Endodermal cell (in vitro differentiated cells): ENCODE data around the gene CHST11. TPM values are rescaled to one million over a fixed set of nuclear protein-coding genes. Genes with fewer than 3 reads are reported as not detected.

ENCODE experiments used
- DNase-seq: peaks from one replicate; pipeline ENCODE4 v3.0.0-alpha.2; 2017
- H3K27ac ChIP-seq: 2 replicates; pipeline ENCODE4 v1.5.1; 2013; ENCODE audit warnings: mild to moderate bottlenecking, low read depth, low read length, moderate library complexity
- H3K27me3 ChIP-seq: 2 replicates; pipeline ENCODE4 v1.6.1; 2013; ENCODE audit warnings: mild to moderate bottlenecking, low read length, moderate library complexity; ENCODE audit not compliant: insufficient read depth, control insufficient read depth, poor library complexity, severe bottlenecking
- H3K36me3 ChIP-seq: 2 replicates; pipeline ENCODE4 v1.7.0; 2013; ENCODE audit warnings: mild to moderate bottlenecking, low read length, moderate library complexity; ENCODE audit not compliant: control insufficient read depth, insufficient read depth
- H3K4me1 ChIP-seq: one replicate; pipeline ENCODE4 v1.7.0; 2013; ENCODE audit warnings: low read length; ENCODE audit not compliant: control insufficient read depth, insufficient read depth
- H3K4me3 ChIP-seq: 2 replicates; pipeline ENCODE4 v1.5.1; 2013; ENCODE audit warnings: mild to moderate bottlenecking, low read length, moderate library complexity
- H3K9ac ChIP-seq: 2 replicates; pipeline ENCODE4 v1.6.1; 2013; ENCODE audit warnings: mild to moderate bottlenecking, low read length, moderate library complexity; ENCODE audit not compliant: poor library complexity, severe bottlenecking; ENCODE audit errors: extremely low read depth
- H3K9me3 ChIP-seq: 2 replicates; pipeline ENCODE4 v1.6.1; 2013; ENCODE audit warnings: mild to moderate bottlenecking, low read length, moderate library complexity; ENCODE audit not compliant: control insufficient read depth
- H3K27ac Mint-ChIP-seq: 2 replicates; pipeline ENCODE4 v1.8.0; 2020; ENCODE audit warnings: mixed read lengths
- H3K27me3 Mint-ChIP-seq: 2 replicates; pipeline ENCODE4 v1.8.0; 2021; ENCODE audit warnings: mild to moderate bottlenecking, mixed read lengths; ENCODE audit not compliant: insufficient read depth
- H3K36me3 Mint-ChIP-seq: 2 replicates; pipeline ENCODE4 v1.8.0; 2020; ENCODE audit warnings: low read depth, mixed read lengths
- H3K4me1 Mint-ChIP-seq: 2 replicates; pipeline ENCODE4 v1.8.0; 2020; ENCODE audit warnings: mixed read lengths
- H3K4me3 Mint-ChIP-seq: 2 replicates; pipeline ENCODE4 v1.8.0; 2020; ENCODE audit warnings: mild to moderate bottlenecking, moderate library complexity, mixed read lengths
- H3K9me3 Mint-ChIP-seq: 2 replicates; pipeline ENCODE4 v1.8.0; 2020; ENCODE audit warnings: mild to moderate bottlenecking, mixed read lengths
- CTCF ChIP-seq: fragments of 200-600 bp; sonication (generic); conservative IDR thresholded peaks from 2 replicates; pipeline ENCODE4 v1.5.0; 2021; ENCODE audit warnings: antibody characterized with exemption, mild to moderate bottlenecking
- WGBS, 2 experiments: methylation state at CpG; one replicate each; pipeline versions ENCODE4 v1.1.5 to v1.1.7; 2013; ENCODE audit warnings: missing lambda C conversion rate in 2 of 2, mixed read lengths in 1 of 2; ENCODE audit not compliant: insufficient coverage in 1 of 2, insufficient read length in 1 of 2; 5-methylcytosine and 5-hydroxymethylcytosine counted together
- total RNA-seq, 2 donors: library from RNA; stranded (reverse); fragmentation: NEBNext Ultra II Directional in 1 of 2; extraction: Animal tissue kit (Norgen Biotek cat#: 25700) in 1 of 2; gene quantifications; 2 replicates in 1 of 2; 3 replicates in 1 of 2; pipeline ENCODE4 v1.2.1, GENCODE V29; 2021

Gene CHST11
- total RNA-seq, 2 donors from 2014 or later, result 30.7 to 36.2 TPM

- peaks cover 2% of the 10 kb centered on the region for H3K27me3 Mint-ChIP-seq
- no peak overlapping the region for H3K27ac Mint-ChIP-seq
- peak; percentile 71 for DNase-seq
- H3K4me3 Mint-ChIP-seq, result no peak overlapping the region
- peaks cover 11% of the 10 kb centered on the region for H3K9me3 Mint-ChIP-seq
- Histone ChIP-seq H3K27ac (no peak overlapping the region), H3K36me3 (no peaks in the 10 kb centered on the region), H3K27me3 (no peaks in the 10 kb centered on the region), H3K9ac (no peak overlapping the region), H3K4me1 (no peaks in the 10 kb centered on the region), H3K9me3 (peaks cover 15% of the 10 kb centered on the region), H3K4me3 (no peak overlapping the region)
- whole genome bisulfite sequencing, 2 experiments, result 43 to 79% methylated on average over 1 of the region's 1 CpG
- no peaks in the 10 kb centered on the region for H3K36me3 Mint-ChIP-seq
- no peak for TF ChIP-seq CTCF
- peaks cover 16% of the 10 kb centered on the region for H3K4me1 Mint-ChIP-seq
Observed at GRCh38 chr12:104784592-104784991, 327.8 kb downstream of the CHST11 start.

GRCh38 chr12:104785886-104786285, 329.1 kb downstream of the CHST11 start:
- H3K27ac ChIP-seq, result no peak overlapping the region
- peaks cover 7% of the 10 kb centered on the region for H3K9me3 Mint-ChIP-seq
- no peak for TF ChIP-seq CTCF
- H3K9ac ChIP-seq, result no peak overlapping the region
- no peak overlapping the region for H3K4me3 Mint-ChIP-seq
- no peaks in the 10 kb centered on the region for H3K4me1 ChIP-seq
- DNase-seq, result no peak
- H3K9me3 ChIP-seq, result peaks cover 2% of the 10 kb centered on the region
- no peak overlapping the region for H3K4me3 ChIP-seq
- peaks cover 19% of the 10 kb centered on the region for H3K4me1 Mint-ChIP-seq
- WGBS, 2 experiments, result 87% methylated on average over 4 of the region's 5 CpGs; no CpG with 5 or more reads in 1 of the 2 experiments
- no peaks in the 10 kb centered on the region for H3K36me3 ChIP-seq
- no peaks in the 10 kb centered on the region for H3K27me3 ChIP-seq
- no peaks in the 10 kb centered on the region for H3K27me3 Mint-ChIP-seq
- no peaks in the 10 kb centered on the region for H3K36me3 Mint-ChIP-seq
- no peak overlapping the region for H3K27ac Mint-ChIP-seq

- DNase-seq, result no peak
- H3K9me3 ChIP-seq, result no peaks in the 10 kb centered on the region
- Mint-ChIP-seq H3K27me3 (no peaks in the 10 kb centered on the region), H3K4me1 (peaks cover 16% of the 10 kb centered on the region), H3K36me3 (no peaks in the 10 kb centered on the region), H3K27ac (no peak overlapping the region), H3K4me3 (no peak overlapping the region), H3K9me3 (peaks cover 3% of the 10 kb centered on the region)
- no peaks in the 10 kb centered on the region for H3K27me3 ChIP-seq
- 94 to 97% methylated on average over 5 of the region's 5 CpGs for whole genome bisulfite sequencing, 2 experiments
- H3K9ac ChIP-seq, result no peak overlapping the region
- no peak overlapping the region for H3K4me3 ChIP-seq
- no peaks in the 10 kb centered on the region for H3K36me3 ChIP-seq
- no peaks in the 10 kb centered on the region for H3K4me1 ChIP-seq
- no peak for TF ChIP-seq CTCF
- H3K27ac ChIP-seq, result no peak overlapping the region
Observed at GRCh38 chr12:104786352-104786751, 329.6 kb downstream of the CHST11 start.
